HG02623 (cell line): ENCODE measurements around the gene TMEM87A.

Experiments
- ATAC-seq: cut with Tn5 transposase; IDR thresholded peaks from one replicate; pipeline ENCODE4 v1.9.1; 2021; ENCODE audit warnings: moderate library complexity; ENCODE audit not compliant: unreplicated experiment

The TMEM87A gene

GRCh38 chr15:42207674-42208579 is 65.3 kb downstream of the TMEM87A start, which contains the start of gene VPS39:
Gene VPS39 (minus strand): TSS chr15:42208304. CDS start chr15:42208153, 151 bp downstream.
- peak; percentile 88 for ATAC-seq

- no peak for ATAC-seq
Observed at GRCh38 chr15:42206406-42206805, 66.8 kb downstream of the TMEM87A start.

GRCh38 chr15:42203891-42204290 is 69.3 kb downstream of the TMEM87A start:
- ATAC-seq, result no peak

- ATAC-seq, result no peak
Observed at GRCh38 chr15:42202653-42203052, 70.6 kb downstream of the TMEM87A start.

- ATAC-seq, result no peak
Observed at GRCh38 chr15:42201801-42202200, 71.4 kb downstream of the TMEM87A start.

- no peak for ATAC-seq
Observed at GRCh38 chr15:42199126-42199525, 74.1 kb downstream of the TMEM87A start.

GRCh38 chr15:42198516-42198915 is 74.7 kb downstream of the TMEM87A start:
- ATAC-seq, result no peak

- no peak for ATAC-seq
Observed at GRCh38 chr15:42194513-42194912, 78.7 kb downstream of the TMEM87A start.

- ATAC-seq, result no peak
Observed at GRCh38 chr15:42193383-42193782, 79.8 kb downstream of the TMEM87A start.

GRCh38 chr15:42191610-42192346 is 81.5 kb downstream of the TMEM87A start:
- no peak for ATAC-seq

- no peak for ATAC-seq
Observed at GRCh38 chr15:42190370-42190769, 82.9 kb downstream of the TMEM87A start.

GRCh38 chr15:42185801-42186200 is 87.4 kb downstream of the TMEM87A start:
- no peak for ATAC-seq

GRCh38 chr15:42184736-42185135 is 88.5 kb downstream of the TMEM87A start:
- no peak for ATAC-seq

- ATAC-seq, result no peak
Observed at GRCh38 chr15:42184296-42184695, 88.9 kb downstream of the TMEM87A start.

- ATAC-seq, result no peak
Observed at GRCh38 chr15:42182961-42183360, 90.3 kb downstream of the TMEM87A start.

- ATAC-seq, result no peak
Observed at GRCh38 chr15:42182328-42182886, 90.8 kb downstream of the TMEM87A start.

GRCh38 chr15:42178056-42178455 is 95.2 kb downstream of the TMEM87A start:
- ATAC-seq, result no peak

- no peak for ATAC-seq
Observed at GRCh38 chr15:42175671-42176070, 97.6 kb downstream of the TMEM87A start.

GRCh38 chr15:42172475-42172874 is 100.8 kb downstream of the TMEM87A start:
- ATAC-seq, result no peak

- no peak for ATAC-seq
Observed at GRCh38 chr15:42171795-42172194, 101.4 kb downstream of the TMEM87A start.

- no peak for ATAC-seq
Observed at GRCh38 chr15:42171122-42171521, 102.1 kb downstream of the TMEM87A start.
